Forelimb muscle (tissue), 1 donor: ENCODE data around the gene ZNF256. TPM values are rescaled to one million over a fixed set of nuclear protein-coding genes. Genes with fewer than 3 reads are reported as not detected.

Experiments
- DNase-seq: peaks from one replicate; pipeline ENCODE4 v3.0.0-alpha.2; 2013; ENCODE audit warnings: low read depth
- polyA plus RNA-seq: library from polyadenylated mRNA; unstranded; fragments of 120-200 nt; gene quantifications from one replicate; pipeline ENCODE4 v1.2.1, GENCODE V29; 2013; ENCODE audit not compliant: insufficient read length

Gene ZNF256
- polyA plus RNA-seq, result 6.0 TPM

- DNase-seq, result peak; percentile 92
Observed at GRCh38 chr19:57947419-57948134, at the start of gene ZNF256. Gene ZNF256 (minus strand): TSS chr19:57947706. CDS start chr19:57947474, 232 bp downstream.

- DNase-seq, result no peak
Observed at GRCh38 chr19:57992841-57993240, 45.3 kb upstream of the ZNF256 start.

DNA sequence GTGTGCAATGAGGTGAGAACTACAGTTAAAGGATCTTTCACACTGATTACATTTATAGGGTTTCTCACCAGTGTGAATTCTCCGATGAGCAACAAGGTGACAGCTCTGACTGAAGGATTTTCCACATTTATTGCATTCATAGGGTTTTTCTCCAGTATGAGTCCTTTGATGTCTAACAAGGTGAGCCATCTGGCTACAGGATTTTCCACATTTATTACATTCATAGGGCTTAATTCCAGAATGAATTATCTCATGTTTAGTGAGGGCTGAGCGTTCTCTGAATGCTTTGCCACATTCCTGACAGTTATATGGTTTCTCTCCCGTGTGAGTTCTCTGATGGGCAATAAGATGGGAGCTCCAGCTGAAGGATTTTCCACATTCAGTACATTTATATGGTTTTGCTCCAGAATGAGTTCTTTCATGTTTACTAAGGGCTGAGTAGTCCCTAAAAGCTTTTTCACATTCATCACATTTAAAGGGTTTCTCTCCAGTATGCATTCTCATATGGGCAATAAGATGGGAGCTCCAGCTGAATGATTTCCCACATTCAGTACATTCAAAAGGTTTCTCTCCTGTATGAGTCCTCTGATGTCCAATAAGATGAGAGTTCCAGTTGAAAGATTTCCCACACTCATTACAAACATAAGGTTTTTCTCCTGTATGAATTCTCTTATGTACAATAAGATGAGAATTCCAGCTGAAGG, 31.2 kb upstream of the ZNF256 start:
- DNase-seq, result no peak

GRCh38 chr19:57974434-57974833, 26.9 kb upstream of the ZNF256 start, which contains the start of gene C19orf18:
Gene C19orf18 (minus strand): TSS chr19:57974534. CDS start chr19:57974432, 102 bp downstream.
- DNase-seq, result no peak

DNA sequence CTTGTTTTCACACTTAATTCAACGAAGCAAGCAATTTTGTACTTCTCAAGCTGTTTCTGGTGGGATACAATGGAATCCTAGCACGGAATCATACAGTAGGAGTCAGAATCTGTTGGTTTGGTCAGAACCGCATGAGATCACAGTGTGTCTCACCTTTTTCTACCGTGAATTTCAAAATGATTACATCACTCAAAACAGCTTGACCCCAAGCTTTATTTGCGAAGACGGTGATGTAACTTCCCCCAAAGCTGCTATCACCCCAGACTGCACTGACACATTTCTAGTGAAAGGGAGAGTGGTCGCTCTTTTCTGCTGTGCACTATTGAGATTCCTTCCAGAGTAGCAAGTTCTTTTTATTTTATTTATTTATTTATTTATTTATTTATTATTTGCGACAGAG, 17.3 kb upstream of the ZNF256 start:
- no peak for DNase-seq

- DNase-seq, result no peak
Observed at GRCh38 chr19:57961785-57962184, 14.3 kb upstream of the ZNF256 start.

DNA sequence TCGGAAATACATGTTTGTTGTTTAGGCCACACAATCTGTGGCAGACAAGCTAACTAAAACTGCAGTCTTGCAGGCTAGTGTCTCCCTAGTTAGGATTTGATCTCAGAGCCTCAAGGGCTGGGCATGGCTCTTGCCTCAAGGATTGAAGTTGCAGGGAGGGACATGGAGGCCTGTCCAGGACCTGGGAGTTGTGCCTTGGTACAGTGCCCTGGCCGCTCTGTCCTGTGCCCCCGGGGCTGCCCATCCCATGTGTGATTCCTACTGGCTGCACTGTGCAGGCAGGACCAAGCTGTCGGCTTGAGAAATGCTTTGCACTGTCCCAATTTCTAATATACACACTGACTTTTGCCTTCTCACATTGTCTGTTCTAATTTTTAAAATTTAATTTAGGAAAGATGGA, 7.5 kb upstream of the ZNF256 start:
- no peak for DNase-seq

DNA sequence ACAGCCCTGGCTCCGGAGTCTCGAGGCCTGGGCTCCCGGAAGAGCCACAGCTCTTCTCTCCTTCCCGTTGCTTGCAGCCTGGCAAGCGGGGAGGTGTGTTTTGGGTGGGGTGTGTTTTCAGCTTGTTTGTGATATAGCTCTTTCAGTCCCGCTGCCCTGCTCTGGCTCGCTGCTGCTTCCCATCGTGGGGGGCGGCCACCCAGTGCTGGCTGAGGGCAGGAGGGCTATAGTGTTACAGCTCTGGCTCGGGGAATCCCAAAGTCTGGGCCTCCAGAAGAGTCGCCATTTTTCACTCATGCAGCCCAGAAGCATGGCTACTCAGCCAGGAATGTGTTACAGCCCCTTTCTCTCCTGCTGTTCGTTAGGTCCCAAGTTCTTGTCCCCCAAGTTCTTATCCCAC, 2.2 kb upstream of the ZNF256 start:
- DNase-seq, result no peak

- no peak for DNase-seq
Observed at GRCh38 chr19:57949296-57949695, 1.8 kb upstream of the ZNF256 start.

DNA sequence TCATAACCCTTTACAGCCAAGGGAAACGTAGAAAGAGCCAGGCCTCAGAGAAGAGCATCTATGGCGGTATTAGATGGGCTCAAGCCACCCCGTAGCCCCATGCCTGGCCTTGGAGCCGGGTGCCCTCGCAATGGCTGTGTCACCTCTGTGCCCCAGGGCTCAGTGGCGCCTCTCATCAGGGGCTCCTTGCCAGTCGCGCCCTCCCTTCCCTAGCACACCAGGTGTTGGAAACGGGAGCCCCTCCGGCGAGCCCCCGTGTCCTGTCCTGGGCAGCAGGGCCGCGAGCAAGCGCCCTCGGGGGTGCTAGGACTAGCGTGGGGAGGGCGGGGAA, 453 bp downstream of the ZNF256 start:
- no peak for DNase-seq

- no peak for DNase-seq
Observed at GRCh38 chr19:57946316-57946715, 1.2 kb downstream of the ZNF256 start.

GRCh38 chr19:57941593-57941992, 5.9 kb downstream of the ZNF256 start:
- no peak for DNase-seq

DNA sequence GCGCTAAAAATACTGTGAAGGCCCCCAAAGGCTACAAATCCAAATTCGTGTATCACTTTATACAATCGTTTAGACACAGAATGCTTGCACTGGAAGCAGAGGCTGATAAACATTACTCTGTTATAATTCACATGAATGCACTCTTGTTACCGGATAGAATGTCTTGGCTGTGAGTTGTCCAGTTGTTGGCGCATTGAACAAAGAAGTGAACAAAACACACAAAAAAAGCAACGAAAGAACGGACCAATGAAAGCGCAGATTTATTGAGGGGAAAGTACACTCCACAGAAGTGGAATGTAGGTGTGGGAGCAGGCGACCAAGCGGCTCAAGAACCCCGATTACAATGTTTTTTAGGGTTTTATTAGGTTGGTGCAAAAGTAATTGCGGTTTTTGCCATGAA, 11.8 kb downstream of the ZNF256 start:
- no peak for DNase-seq

DNA sequence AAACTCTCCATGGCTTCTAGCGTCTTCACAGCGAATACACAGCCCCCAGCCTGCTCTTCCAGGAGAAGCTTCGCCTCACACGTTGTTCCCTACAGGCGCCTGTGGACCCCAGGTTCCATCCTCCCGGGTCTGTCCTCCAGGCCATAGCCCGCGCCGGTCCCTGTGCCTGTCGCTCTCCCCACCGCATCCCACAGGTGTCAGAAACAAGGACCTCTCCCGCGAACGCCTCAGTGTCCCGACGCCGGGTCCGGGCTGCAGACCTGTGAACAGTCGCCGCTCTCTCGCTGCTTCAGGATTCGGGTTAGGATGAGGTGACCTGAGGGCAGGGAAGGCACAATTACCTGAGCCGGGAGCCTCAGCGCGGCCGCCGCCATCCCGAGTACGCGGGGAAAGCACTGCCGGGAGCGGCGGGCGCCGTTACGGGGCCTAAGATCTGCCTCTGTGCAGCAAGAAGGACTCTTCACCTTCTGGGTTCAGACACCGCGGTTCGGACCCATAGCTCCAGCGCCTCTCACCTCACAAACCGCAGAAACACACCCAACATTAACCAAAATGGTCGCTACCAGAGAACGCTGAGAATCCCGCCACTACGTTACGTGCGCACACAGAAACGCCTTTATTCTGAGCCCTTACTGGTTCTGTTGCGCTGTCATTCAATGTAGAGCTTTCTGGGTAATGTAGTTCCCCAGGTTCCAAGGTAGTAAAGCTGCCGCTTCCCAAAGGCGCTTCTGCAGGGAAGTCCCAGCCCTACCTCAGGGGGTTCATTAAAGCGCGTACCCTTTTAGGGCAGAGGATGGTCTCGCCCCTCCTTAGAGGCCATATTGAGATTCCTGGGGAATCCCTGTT, 12.5 kb downstream of the ZNF256 start, which contains the start of gene ZNF418:
ZNF418 (minus strand) TSS at position 583 of the 846 bp plus-strand sequence. CDS start 1,580 bp downstream, outside the sequence.
- peak; percentile 68 for DNase-seq

GRCh38 chr19:57927587-57927986, 19.9 kb downstream of the ZNF256 start:
- DNase-seq, result no peak

DNA sequence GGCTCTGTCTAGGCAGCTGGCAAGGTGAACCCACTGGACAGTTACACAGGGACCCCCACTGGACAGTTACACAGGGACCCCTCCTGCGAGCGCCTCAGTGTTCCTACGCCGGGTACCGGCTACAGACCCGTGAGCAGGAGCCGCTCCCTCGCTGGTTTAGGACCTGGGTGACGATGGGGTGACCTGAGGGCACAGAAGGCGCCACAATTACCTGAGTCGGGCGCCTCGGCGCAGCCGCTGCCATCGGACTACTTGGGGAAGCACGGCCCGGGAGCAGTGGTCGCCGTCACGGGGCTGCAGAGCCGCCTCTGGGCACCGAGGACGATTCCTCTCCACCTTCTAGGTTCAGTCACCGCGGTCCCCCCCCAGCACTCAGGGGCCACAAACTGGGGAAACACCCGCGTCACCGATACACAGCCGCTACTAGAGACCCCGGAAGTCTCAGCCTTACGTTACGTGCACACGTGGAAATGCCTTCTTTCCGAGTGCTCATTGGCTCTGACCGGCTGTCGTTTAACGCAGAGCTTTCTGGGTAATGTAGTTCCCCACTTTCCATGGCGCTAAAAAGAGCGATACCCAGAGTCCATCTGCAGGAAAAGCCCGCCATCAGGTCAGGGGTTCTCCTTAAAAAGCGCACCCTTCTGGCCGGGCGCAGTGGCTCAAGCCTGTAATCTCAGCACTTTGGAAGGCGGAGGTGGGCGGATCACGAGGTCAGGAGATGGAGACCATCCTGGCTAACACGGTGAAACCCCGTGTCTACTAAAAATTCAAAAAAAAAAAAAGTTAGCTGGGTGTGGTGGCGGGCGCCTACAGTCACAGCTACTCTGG, 31.1 kb downstream of the ZNF256 start, which contains the start of gene ZNF417:
ZNF417 (minus strand) TSS at position 425 of the 828 bp plus-strand sequence; CDS start at position 244, 181 bp downstream.
- peak; percentile 96 for DNase-seq

DNA sequence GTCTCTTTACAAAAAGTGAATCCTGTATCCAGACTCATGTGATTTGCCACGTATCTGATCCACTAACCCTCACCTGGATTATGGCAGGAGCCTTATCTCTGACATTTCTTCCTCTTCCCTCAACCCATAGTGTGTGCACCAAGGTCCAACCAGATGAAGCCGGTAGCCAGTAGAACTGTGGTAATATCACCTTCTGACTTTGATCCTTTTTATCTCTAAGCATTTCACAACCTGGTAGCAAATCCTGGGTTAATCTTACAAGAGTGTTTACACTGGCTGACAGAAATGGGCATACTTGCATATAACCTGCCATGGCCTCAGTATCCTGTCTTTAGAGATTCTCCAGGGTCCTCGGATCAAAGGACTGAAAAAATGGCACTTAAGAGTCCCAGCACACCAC, 33.0 kb downstream of the ZNF256 start:
- no peak for DNase-seq

GRCh38 chr19:57907394-57907793, 40.1 kb downstream of the ZNF256 start:
- no peak for DNase-seq

GRCh38 chr19:57905258-57905657, 42.2 kb downstream of the ZNF256 start:
- DNase-seq, result no peak

DNA sequence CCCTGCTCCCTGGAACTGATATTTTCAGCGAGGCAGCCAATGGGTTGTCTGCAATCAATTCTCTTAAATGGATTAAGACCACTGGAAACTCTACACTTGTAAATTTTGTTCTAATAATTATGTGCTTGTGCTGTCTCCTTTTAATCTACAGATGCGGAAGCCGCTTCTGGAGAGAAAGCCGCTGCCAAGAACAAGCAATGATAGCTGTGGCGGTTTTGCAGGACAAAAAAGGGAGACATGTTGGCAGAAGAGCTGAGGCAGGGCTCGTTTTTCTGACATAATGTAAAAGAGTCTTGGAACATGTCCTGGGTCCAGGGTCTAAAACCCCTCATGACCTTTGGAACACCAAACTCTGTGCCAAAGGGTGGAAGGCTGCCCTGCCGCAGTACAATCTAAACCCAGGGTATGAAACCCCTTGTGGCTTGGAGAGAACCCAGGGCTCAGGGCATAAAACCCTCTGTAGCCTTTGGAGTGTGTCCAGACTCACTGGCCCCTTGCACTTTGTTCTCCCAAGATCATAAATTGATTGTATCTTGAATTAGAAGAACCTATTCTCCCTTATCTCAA, 43.8 kb downstream of the ZNF256 start:
- no peak for DNase-seq

GRCh38 chr19:57900311-57900710, 47.2 kb downstream of the ZNF256 start:
- no peak for DNase-seq
